ENCODE results near the gene SYTL2.

The SYTL2 gene

DNA sequence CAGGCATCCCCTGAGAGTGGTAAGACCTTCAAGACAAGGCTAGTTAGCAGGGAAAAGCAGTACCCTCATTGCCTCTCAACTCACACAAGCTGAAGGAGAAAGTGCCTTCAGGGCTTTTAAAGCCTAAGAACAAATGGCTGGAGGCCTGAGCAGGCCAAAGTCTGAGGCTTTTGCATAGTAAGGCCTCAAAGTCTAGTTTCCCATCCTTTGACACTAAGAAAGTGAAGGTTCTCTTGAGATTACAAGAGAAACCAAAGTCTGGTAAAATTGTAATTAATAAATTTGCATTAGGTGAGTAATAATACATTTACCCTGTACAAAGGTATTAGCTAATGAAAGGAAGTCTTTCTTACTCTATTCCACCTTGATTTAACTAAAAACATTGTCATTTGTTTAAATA is 78.0 kb downstream of the SYTL2 start:
- DNase-seq (ENCODE audit: low read depth in 2 of 2): no peak

- DNase-seq (ENCODE audit: low read depth in 2 of 2): no peak
These were observed 84.6 kb downstream of the SYTL2 start for GRCh38 chr11:85726381-85726780.

DNA sequence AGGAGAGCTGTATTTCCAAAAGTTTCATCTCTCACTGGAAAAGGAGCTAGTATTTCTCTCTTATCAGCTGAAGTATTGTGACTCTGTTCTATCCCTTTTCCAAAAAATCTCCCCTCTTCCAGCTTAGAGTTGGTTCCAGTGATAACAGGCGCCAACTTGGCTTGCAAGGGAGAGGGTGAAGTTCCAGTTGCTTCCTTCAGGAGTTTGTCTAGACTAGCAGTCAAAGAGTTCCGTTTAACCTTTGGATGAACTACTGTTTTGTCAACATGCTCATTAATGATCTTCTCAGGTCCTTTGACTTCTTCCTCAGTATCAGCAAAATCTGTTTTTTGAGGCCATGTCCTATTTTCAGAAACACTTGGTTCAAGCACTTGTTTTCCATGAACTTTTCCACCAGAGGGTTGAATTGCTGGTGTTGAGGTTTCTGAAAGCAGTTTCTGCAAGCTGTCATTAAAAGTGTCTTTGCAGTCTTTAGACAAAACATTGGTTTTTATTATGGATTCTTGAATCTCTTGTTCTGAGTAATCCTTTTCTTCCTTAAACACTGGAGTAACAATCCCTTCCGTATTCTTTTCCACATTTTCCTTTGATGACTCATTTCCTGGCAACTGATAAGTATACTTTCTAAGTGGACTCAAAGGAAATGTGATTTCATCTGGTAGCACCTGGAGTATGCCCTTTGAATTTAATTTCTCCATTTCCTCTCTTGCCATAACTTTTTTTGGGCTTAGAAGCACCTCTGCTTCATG is 85.3 kb downstream of the SYTL2 start:
- no peak for DNase-seq (ENCODE audit: low read depth in 2 of 2)

- DNase-seq (ENCODE audit: low read depth in 2 of 2): no peak
These were observed 86.0 kb downstream of the SYTL2 start for GRCh38 chr11:85724748-85725465.

GRCh38 chr11:85723088-85723487 is 87.9 kb downstream of the SYTL2 start:
- DNase-seq (ENCODE audit: low read depth in 2 of 2): no peak

DNA sequence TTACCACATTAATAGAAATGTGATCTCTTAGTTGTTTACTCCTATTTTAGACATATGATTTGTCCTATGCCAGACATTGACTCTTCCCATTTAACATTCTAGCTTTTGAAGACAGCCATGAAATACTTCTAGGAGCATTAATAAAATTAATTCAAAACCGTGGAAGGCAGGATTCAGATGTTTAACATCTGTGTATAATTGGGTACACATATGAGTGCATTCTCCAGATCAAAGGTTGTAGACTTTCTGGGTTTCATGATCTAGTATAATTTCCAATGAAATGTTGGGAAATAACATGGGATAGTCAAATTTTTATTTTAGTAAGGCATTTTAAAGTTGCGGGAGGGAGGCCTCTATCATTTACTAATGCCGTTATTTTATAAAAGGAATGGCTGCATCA is 89.8 kb downstream of the SYTL2 start:
- DNase-seq (ENCODE audit: low read depth in 2 of 2): no peak

DNA sequence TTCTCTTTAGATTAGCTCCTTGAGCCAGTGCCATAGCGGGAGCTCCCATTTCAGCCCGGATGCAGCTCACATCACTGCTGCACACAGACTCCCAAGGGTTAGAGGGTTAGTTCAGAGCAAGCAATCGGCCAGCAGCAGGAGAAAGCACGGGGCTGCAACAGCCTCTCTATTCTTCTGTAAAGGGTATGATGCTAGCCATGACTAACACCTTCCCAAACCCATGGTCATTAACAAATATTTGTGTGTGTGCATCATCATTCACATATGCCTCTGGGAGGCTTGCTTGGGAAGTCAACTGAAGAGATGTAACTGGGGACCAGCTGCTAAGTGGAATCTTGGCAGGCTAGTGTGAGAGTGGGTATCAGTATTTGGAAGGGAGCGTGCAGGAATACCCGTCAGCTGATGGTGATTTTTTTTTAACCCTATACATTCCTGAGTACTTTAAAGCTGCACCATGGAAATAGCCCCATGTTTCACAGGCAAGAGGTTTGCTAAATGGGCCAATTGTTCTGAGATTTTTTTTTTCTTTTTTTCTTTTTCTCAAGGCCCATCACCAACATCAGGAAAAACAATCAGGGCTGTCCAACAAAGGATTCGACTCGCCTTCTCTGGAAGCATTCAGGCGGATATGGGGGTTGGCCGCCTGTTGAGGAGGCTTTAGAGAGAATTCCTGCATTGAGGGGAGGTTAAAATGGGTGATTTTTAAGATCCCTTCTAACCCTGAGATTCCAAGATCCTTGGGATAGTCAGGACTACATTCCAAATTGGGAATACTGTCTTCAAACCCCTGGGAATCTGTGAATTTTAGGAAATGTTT is 91.7 kb downstream of the SYTL2 start:
- DNase-seq (ENCODE audit: low read depth in 2 of 2): no peak

GRCh38 chr11:85718126-85718943 is 92.6 kb downstream of the SYTL2 start:
- no peak for DNase-seq (ENCODE audit: low read depth in 2 of 2)

DNA sequence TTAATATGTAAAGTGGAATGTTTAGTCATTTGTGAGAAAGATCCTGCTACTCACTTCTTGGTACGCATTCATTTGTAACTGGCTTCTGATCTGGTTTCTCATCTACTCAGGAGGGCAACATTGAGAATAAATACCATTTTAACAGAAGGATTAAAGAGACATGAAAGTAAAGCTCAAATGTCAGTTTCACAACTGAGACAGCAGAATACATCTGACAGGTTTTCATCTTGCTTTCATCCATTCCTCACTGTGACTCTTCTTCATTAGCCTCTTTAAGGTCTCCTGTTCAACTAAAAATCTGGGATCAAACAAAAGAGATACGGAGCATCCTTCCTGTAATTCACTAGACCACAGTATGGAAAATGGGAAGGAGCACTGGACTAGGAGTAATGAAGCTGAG is 93.5 kb downstream of the SYTL2 start:
- DNase-seq (ENCODE audit: low read depth in 2 of 2): no peak

DNA sequence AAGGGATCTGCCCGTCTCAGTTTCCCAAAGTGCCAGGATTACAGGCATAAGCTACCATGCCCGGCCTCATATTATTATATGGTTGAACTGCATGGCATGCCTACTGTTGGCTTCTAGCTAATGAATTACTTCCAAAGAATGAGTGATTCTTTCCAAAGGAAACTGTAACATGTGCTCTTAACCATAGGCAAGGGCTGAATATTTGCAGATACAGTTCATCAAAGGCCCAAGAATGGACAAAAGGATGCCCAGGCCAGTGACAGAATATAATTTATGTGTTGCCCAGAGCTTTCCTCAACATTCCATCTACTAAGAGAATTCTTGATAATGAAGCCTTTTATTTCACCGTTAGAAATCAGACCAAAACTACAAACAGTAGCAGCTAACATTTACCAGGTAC is 98.0 kb downstream of the SYTL2 start:
- no peak for DNase-seq (ENCODE audit: low read depth in 2 of 2)

DNA sequence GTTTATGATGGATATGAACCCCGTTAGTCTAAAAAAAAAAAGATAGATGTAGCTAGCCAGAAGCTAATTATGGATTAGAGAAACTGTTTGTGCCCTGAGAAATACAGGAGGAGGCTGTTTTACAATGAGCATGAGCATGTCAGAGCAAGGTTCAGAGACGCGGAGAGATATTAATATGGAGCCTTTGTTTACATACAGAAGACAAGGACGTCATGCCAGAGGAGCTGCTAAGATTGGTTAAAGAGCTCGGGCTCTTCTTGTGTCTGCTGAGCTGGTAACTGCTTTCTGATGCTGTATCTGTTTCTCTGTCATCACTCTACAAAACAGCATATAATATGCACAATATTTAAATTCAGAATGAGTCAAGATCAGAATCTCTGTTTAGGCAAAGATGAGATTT is 100.0 kb downstream of the SYTL2 start:
- no peak for DNase-seq (ENCODE audit: low read depth in 2 of 2)

DNA sequence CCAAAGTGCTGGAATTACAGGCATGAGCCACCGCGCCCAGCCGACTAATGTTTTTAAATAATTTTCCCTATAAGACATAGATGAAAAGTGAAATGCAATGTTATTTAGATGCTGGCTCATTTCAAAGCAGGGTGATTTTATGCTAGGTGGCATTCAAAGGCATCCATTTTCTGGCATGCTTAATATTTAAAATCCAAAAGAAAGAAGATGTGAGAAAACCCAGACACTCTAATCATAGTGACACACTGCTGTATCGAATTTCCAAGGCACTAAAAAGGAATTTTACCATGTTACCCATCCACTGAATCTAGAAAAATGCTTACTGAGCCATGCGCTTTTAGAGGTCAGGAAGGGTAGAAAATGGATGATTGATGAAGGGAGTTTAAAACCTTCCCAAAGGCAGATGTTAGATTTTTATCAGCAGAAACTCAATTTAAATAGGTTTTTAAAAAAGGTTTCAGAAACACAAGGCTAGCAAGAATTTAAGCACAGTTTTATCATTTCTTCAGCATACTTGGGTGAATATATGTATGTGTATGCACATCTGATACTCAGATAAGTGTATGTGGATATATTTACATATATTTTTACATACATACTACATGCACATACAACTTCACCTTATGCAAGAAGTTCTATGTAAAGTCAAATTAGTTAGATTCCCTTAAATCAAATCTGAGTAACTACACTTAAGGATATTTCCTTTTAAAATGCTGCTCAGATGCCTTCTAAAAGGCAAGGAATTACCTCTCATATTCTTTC is 100.8 kb downstream of the SYTL2 start:
- DNase-seq (ENCODE audit: low read depth in 2 of 2): no peak

DNA sequence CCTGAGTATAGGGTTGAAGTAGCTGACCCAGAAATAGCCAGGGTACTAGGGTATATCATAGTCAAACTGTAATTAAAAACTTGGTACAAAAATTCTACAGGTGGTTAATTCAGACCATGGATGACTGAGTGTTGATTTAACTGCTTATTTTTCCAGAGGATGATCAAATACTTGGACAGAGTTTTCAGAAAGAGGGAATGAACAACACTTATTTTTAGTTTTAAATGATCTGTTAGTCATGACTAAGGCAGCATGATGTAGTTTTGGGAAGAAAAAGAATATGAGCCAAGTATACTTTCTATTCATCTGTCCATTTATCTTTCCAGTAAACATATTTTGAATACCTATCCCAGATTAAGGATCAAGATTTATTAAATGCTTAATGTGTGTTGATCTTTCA is 105.1 kb downstream of the SYTL2 start:
- no peak for DNase-seq (ENCODE audit: low read depth in 2 of 2)

DNA sequence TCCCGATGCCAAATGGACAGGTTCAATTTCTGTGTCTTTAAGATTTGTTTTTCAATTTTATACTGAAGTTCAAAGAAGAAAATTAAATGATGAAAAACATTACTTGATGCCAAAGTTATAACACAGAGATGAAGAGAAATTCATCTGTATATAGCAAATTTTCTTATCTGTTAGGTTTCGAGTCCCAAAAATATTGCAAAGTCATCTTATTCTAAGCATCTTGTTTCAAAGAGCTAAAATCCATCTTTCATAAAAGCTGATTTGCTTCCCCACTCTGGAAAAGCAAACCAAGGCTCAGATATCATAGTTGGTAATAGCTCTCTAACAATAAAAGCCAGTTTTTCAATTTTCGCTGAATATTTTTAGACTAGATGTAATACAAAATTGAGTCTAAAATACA is 106.0 kb downstream of the SYTL2 start:
- DNase-seq (ENCODE audit: low read depth in 2 of 2): no peak

DNA sequence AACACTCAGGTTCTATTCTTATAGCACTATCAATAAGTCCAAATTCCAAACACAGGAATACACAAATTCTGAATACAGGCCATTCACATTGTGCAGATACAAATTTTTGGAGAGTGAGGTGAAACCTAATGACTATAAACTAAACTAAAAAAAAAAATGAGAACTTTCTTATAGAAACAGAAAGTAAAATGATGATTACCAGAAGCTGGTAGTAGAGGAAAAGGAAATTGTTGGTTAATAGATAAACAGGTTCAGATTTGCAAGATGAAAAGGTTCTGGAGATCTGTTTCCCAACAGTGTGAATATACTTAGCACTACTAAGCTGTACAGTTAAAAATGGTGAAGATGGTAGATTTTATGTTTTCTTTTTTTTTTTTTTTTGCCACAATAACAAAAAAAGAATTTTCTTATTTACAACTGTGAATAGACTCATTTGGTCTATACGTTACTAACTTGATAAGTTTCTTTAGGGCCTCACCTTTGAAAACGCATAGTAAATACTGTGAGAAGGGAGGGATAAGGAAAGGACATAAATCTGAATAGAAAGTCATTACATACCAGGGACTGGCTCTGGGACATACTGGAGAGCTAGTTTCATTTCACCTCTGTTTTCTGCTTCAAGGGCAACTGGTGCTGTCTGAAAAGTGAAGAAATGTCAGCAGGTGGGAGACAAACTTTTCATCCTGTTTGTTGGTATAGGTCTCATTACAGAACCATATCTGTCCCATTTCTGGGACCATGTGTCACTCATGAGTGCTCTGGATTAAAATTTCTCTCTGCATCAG is 110.8 kb downstream of the SYTL2 start:
- no peak for DNase-seq (ENCODE audit: low read depth in 2 of 2)

DNA sequence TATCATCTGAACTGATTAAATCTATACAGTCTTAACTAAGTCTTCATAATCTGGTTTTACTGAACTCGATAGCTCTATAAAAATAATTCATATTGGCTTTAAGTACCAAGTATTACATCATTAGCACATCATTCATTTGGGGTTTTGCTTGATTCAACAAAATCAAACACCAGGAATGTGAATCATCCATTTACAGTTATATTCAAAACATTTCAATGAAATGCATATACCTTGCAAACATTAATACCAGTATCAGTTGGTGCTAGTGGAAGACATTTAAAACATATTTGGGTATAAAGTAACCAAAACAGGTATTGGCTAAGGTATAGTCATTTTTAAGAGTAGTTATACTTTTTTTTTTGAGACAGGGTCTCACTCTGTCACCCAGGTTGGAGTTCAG is 112.7 kb downstream of the SYTL2 start:
- no peak for DNase-seq (ENCODE audit: low read depth in 2 of 2)

DNA sequence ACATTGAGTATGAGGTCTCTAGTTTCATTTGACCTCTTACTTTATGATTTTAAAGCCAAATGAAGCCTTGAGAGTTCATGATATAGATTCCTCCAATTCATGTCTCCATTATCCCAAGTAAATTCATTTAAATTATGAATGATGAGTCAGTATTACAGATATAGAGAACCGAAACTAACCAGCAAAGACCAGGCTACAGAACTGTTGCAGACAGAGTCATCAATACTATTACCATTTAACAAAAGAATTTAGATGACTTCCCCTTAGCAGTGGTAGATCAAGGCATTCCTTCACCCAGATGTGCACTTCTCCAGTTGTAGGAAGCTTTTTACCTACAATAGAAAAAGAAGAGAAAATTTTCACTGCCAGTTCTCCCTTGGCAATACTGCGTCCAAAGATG is 113.2 kb downstream of the SYTL2 start:
- no peak for DNase-seq (ENCODE audit: low read depth in 2 of 2)

DNA sequence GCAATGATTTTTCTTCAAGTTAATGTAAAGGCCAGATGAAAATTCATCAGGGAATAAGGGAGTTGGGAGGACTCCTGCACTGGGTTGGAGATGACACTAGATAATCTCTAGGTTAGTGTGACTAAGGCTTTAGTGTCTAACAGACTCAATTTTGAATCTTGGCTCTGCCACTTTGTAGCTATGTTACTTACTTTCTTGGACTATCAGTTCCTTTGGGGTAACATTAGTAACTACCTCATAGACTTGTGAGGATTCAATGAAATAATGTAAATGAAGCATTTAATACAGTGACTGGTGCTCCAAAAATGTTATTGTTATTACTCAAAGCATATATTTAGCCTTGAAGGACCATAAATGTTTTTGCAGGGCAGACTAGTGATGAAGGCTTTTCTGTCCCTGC is 115.4 kb downstream of the SYTL2 start:
- DNase-seq (ENCODE audit: low read depth in 2 of 2): no peak

GRCh38 chr11:85694385-85694980 is 116.5 kb downstream of the SYTL2 start:
- DNase-seq (ENCODE audit: low read depth in 2 of 2): no peak

Measured in stimulated activated CD8-positive, alpha-beta memory T cell treated with anti-CD3 and anti-CD28 coated beads, Interleukin-7, amount 100 ng/mL, for 1 hour (primary cell).